Breast epithelium (tissue), 4 donors: Measurements from ENCODE around the gene HACD2. TPM values are rescaled to one million over a fixed set of nuclear protein-coding genes. Genes with fewer than 3 reads are reported as not detected.

ENCODE experiments used
- DNase-seq, 2 donors: peaks; one replicate each; pipeline ENCODE4 v3.0.0-alpha.2; 2019; ENCODE audit warnings: low spot score in 2 of 2
- H3K27ac ChIP-seq, 2 donors: fragments of 200-600 bp; sonication (generic) in 1 of 2; one replicate each; pipeline ENCODE4 v1.5.1; 2016 to 2019; ENCODE audit warnings: mild to moderate bottlenecking in 1 of 2
- H3K27me3 ChIP-seq, 2 donors: fragments of 200-600 bp; sonication (generic) in 1 of 2; one replicate each; pipeline versions ENCODE4 v1.5.1 to v1.6.0; 2017 to 2019; ENCODE audit warnings: control low read depth in 1 of 2, mild to moderate bottlenecking in 1 of 2
- H3K36me3 ChIP-seq: fragments of 200-600 bp; one replicate; pipeline ENCODE4 v1.5.1; 2019
- H3K4me1 ChIP-seq, 2 donors: fragments of 200-600 bp; sonication (generic); one replicate each; pipeline ENCODE4 v1.5.1; 2016 to 2019; ENCODE audit warnings: control low read depth in 1 of 2
- H3K4me3 ChIP-seq, 3 donors: fragments of 200-600 bp; sonication (generic); 1 replicate in 2 of 3; 2 replicates in 1 of 3; pipeline ENCODE4 v1.5.1; 2016 to 2019; ENCODE audit warnings: mild to moderate bottlenecking in 3 of 3, moderate library complexity in 2 of 3
- H3K9me3 ChIP-seq, 2 donors: fragments of 200-600 bp; sonication (generic) in 1 of 2; one replicate each; pipeline ENCODE4 v1.5.1; 2016 to 2019; ENCODE audit warnings: control low read depth in 1 of 2
- CTCF ChIP-seq, 3 donors: fragments of 450-650 bp; IDR thresholded peaks; one replicate each; pipeline ENCODE4 v1.5.1; 2016 to 2017; ENCODE audit warnings: antibody characterized with exemption in 3 of 3, mild to moderate bottlenecking in 3 of 3, moderate library complexity in 3 of 3
- POLR2A ChIP-seq: fragments of 450-650 bp; IDR thresholded peaks from one replicate; pipeline ENCODE4 v1.6.1; 2016; ENCODE audit warnings: antibody characterized with exemption, mild to moderate bottlenecking, moderate library complexity
- POLR2AphosphoS5 ChIP-seq, 3 donors: sonication (generic); formaldehyde crosslinking; IDR thresholded peaks; one replicate each; pipeline ENCODE4 v1.6.1; 2017; ENCODE audit warnings: antibody characterized with exemption in 3 of 3
- intact Hi-C: fragments of 100-400 bp; cut with DNase I; formaldehyde crosslinking; loops from one replicate; pipeline ENCODE4 v1.15.1; 2023; ENCODE audit warnings: low total_unique reads
- total RNA-seq, 3 donors: library from RNA; depleted of rRNA; stranded (reverse); fragments of >200 nt; gene quantifications; one replicate each; pipeline ENCODE4 v1.1.0, GENCODE V29; 2016

HACD2 gene
- total RNA-seq, 3 donors from 2014 or later, result 29.5 to 61.0 (median 55.9) TPM

GRCh38 chr3:123525433-123525832 is 59.4 kb downstream of the HACD2 start:
- Histone ChIP-seq H3K27me3 (no peaks in the 10 kb centered on the region), H3K4me1 (no peaks in the 10 kb centered on the region), H3K4me3 (no peak overlapping the region), H3K27ac (no peak overlapping the region), H3K36me3 (no peaks in the 10 kb centered on the region), H3K9me3 (no peaks in the 10 kb centered on the region)
- DNase-seq, result no peak
- TF ChIP-seq CTCF (IDR thresholded peaks at IDR 0.05) (no peak), POLR2AphosphoS5 (IDR thresholded peaks at IDR 0.05) (no peak), POLR2A (no peak)
- intact Hi-C loops, result no loop called here

GRCh38 chr3:123524981-123525380 is 59.9 kb downstream of the HACD2 start:
- Histone ChIP-seq H3K27me3 (no peaks in the 10 kb centered on the region), H3K36me3 (no peaks in the 10 kb centered on the region), H3K27ac (no peak overlapping the region), H3K4me1 (no peaks in the 10 kb centered on the region), H3K9me3 (no peaks in the 10 kb centered on the region), H3K4me3 (no peak overlapping the region)
- intact Hi-C loops, result no loop called here
- no peak for DNase-seq
- TF ChIP-seq POLR2AphosphoS5 (IDR thresholded peaks at IDR 0.05) (no peak), CTCF (IDR thresholded peaks at IDR 0.05) (no peak), POLR2A (no peak)

GRCh38 chr3:123523023-123523412 is 61.8 kb downstream of the HACD2 start:
- H3K4me1 ChIP-seq, result no peaks in the 10 kb centered on the region
- DNase-seq, result no peak
- H3K27me3 ChIP-seq, result no peaks in the 10 kb centered on the region
- intact Hi-C loops, result no loop called here
- H3K9me3 ChIP-seq, result no peaks in the 10 kb centered on the region
- no peak for TF ChIP-seq POLR2A
- no peak overlapping the region for H3K27ac ChIP-seq
- H3K4me3 ChIP-seq, result no peak overlapping the region
- no peaks in the 10 kb centered on the region for H3K36me3 ChIP-seq

GRCh38 chr3:123522320-123523022 is 62.4 kb downstream of the HACD2 start:
- Histone ChIP-seq H3K9me3 (no peaks in the 10 kb centered on the region), H3K4me1 (no peaks in the 10 kb centered on the region), H3K36me3 (no peaks in the 10 kb centered on the region), H3K4me3 (no peak overlapping the region), H3K27ac (no peak overlapping the region), H3K27me3 (no peaks in the 10 kb centered on the region)
- intact Hi-C loops, result no loop called here
- TF ChIP-seq POLR2A (no peak), CTCF (IDR thresholded peaks at IDR 0.05) (no peak), POLR2AphosphoS5 (IDR thresholded peaks at IDR 0.05) (no peak)
- no peak for DNase-seq

GRCh38 chr3:123521179-123521969 is 63.5 kb downstream of the HACD2 start:
- H3K4me3 ChIP-seq, result no peak overlapping the region
- intact Hi-C loops, result no loop called here
- H3K4me1 ChIP-seq, result no peaks in the 10 kb centered on the region
- no peak for TF ChIP-seq POLR2AphosphoS5 (IDR thresholded peaks at IDR 0.05)
- TF ChIP-seq CTCF (IDR thresholded peaks at IDR 0.05), result no peak
- TF ChIP-seq POLR2A, result no peak
- no peak overlapping the region for H3K27ac ChIP-seq
- H3K9me3 ChIP-seq, result no peaks in the 10 kb centered on the region
- H3K36me3 ChIP-seq, result no peaks in the 10 kb centered on the region
- no peak for DNase-seq
- no peaks in the 10 kb centered on the region for H3K27me3 ChIP-seq
